T1000 (cell line): ENCODE measurements around the gene PARD3.

ENCODE experiments used
- DNase-seq: peaks from one replicate; lab custom pipeline; 2025; ENCODE audit warnings: mixed read lengths; lab: John Stamatoyannopoulos, UW

Gene PARD3

GRCh38 chr10:34254596-34254995 lies 560.5 kb downstream of the PARD3 start:
- DNase-seq = no peak

GRCh38 chr10:34252111-34252510 lies 563.0 kb downstream of the PARD3 start:
- DNase-seq = no peak

GRCh38 chr10:34251177-34251576 lies 563.9 kb downstream of the PARD3 start:
- no peak for DNase-seq

- DNase-seq = no peak
These were observed 564.4 kb downstream of the PARD3 start for GRCh38 chr10:34250722-34251121.

- no peak for DNase-seq
These were observed 565.5 kb downstream of the PARD3 start for GRCh38 chr10:34249634-34250033.

- DNase-seq = no peak
These were observed 567.5 kb downstream of the PARD3 start for GRCh38 chr10:34247560-34247959.

- no peak for DNase-seq
These were observed 570.2 kb downstream of the PARD3 start for GRCh38 chr10:34244756-34245484.

- no peak for DNase-seq
These were observed 573.7 kb downstream of the PARD3 start for GRCh38 chr10:34241226-34242000.

- DNase-seq = no peak
These were observed 575.1 kb downstream of the PARD3 start for GRCh38 chr10:34240039-34240438.

- DNase-seq = no peak
These were observed 577.1 kb downstream of the PARD3 start for GRCh38 chr10:34237898-34238455.

GRCh38 chr10:34236931-34237330 lies 578.2 kb downstream of the PARD3 start:
- DNase-seq = no peak

- DNase-seq = no peak
These were observed 579.8 kb downstream of the PARD3 start for GRCh38 chr10:34235164-34235832.

GRCh38 chr10:34232481-34232880 lies 582.6 kb downstream of the PARD3 start:
- DNase-seq = no peak

- no peak for DNase-seq
These were observed 583.5 kb downstream of the PARD3 start for GRCh38 chr10:34231441-34232180.

- no peak for DNase-seq
These were observed 585.2 kb downstream of the PARD3 start for GRCh38 chr10:34229917-34230316.

- DNase-seq = no peak
These were observed 587.0 kb downstream of the PARD3 start for GRCh38 chr10:34228066-34228465.

- no peak for DNase-seq
These were observed 590.5 kb downstream of the PARD3 start for GRCh38 chr10:34224639-34225038.

- no peak for DNase-seq
These were observed 591.4 kb downstream of the PARD3 start for GRCh38 chr10:34223658-34224057.

- DNase-seq = no peak
These were observed 592.7 kb downstream of the PARD3 start for GRCh38 chr10:34222359-34222758.

- no peak for DNase-seq
These were observed 595.1 kb downstream of the PARD3 start for GRCh38 chr10:34219753-34220548.

- DNase-seq = no peak
These were observed 597.6 kb downstream of the PARD3 start for GRCh38 chr10:34217524-34217923.
